CD4-positive, alpha-beta T cell (primary cell): Measurements from ENCODE around the gene DNAH2. TPM values are rescaled to one million over a fixed set of nuclear protein-coding genes. Genes with fewer than 3 reads are reported as not detected.

Source experiments
- ATAC-seq: fragments of 200-7000 bp; cut with Tn5 transposase; one replicate; pipeline ENCODE4 v1.10.0; 2022; ENCODE audit warnings: mild to moderate bottlenecking; ENCODE audit not compliant: poor library complexity
- CTCF ChIA-PET: fragments of 350-600 bp; sonication (Branson Sonifier 250); formaldehyde crosslinking; loops from one replicate; lab custom pipeline; 2021; ENCODE audit warnings: antibody characterized with exemption, inconsistent platforms; lab: Charles Lee
- POLR2A ChIA-PET: fragments of 350-600 bp; sonication (Branson Sonifier 250); formaldehyde crosslinking; loops from one replicate; lab custom pipeline; 2021; ENCODE audit warnings: antibody characterized with exemption, inconsistent platforms; lab: Charles Lee
- DNase-seq, 14 experiments: peaks; one replicate each; pipeline ENCODE4 v3.0.0-alpha.2; 2013 to 2020; ENCODE audit warnings: mixed read lengths in 2 of 14
- H3K27ac ChIP-seq, 2 donors: one replicate each; pipeline versions ENCODE4 v1.5.1 to v1.7.0; 2013; ENCODE audit warnings: low read length in 2 of 2, low read depth in 1 of 2, mild to moderate bottlenecking in 1 of 2
- H3K27me3 ChIP-seq, 2 experiments: 1 replicate in 1 of 2; 2 replicates in 1 of 2; pipeline versions ENCODE4 v1.6.1 to v1.7.0; 2013; ENCODE audit warnings: low read length in 2 of 2, control low read depth in 1 of 2, mild to moderate bottlenecking in 1 of 2, moderate library complexity in 1 of 2; ENCODE audit not compliant: insufficient read depth in 2 of 2, control insufficient read depth in 1 of 2
- H3K36me3 ChIP-seq: one replicate; pipeline ENCODE4 v1.6.1; 2013; ENCODE audit warnings: low read length, control low read depth; ENCODE audit not compliant: insufficient read depth
- H3K4me1 ChIP-seq: one replicate; pipeline ENCODE4 v1.6.1; 2013; ENCODE audit warnings: low read length, control low read depth; ENCODE audit not compliant: insufficient read depth
- H3K4me3 ChIP-seq: one replicate; pipeline ENCODE4 v1.5.1; 2013; ENCODE audit warnings: mild to moderate bottlenecking, low read length, moderate library complexity
- H3K9me3 ChIP-seq, 2 experiments: 1 replicate in 1 of 2; 2 replicates in 1 of 2; pipeline versions ENCODE4 v1.6.1 to v1.7.0; 2013; ENCODE audit warnings: low read length in 2 of 2, mild to moderate bottlenecking in 2 of 2, control low read depth in 1 of 2, moderate library complexity in 1 of 2; ENCODE audit not compliant: control insufficient read depth in 1 of 2, insufficient read depth in 1 of 2
- H3K27ac Mint-ChIP-seq: one replicate; pipeline ENCODE4 v1.8.0; 2020; ENCODE audit warnings: mixed read lengths
- H3K27me3 Mint-ChIP-seq: one replicate; pipeline ENCODE4 v1.8.0; 2021; ENCODE audit warnings: mixed read lengths
- H3K36me3 Mint-ChIP-seq: one replicate; pipeline ENCODE4 v1.8.0; 2021; ENCODE audit warnings: low read depth, mixed read lengths
- H3K4me1 Mint-ChIP-seq: one replicate; pipeline ENCODE4 v1.8.0; 2021; ENCODE audit warnings: low read depth, mixed read lengths
- H3K4me3 Mint-ChIP-seq: one replicate; pipeline ENCODE4 v1.8.0; 2020; ENCODE audit warnings: mild to moderate bottlenecking, mixed read lengths
- H3K9me3 Mint-ChIP-seq: one replicate; pipeline ENCODE4 v1.8.0; 2020; ENCODE audit warnings: mixed read lengths
- CTCF ChIP-seq: fragments of 200-600 bp; IDR thresholded peaks from one replicate; pipeline ENCODE4 v1.8.0; 2022; ENCODE audit warnings: antibody characterized with exemption, mild to moderate bottlenecking
- intact Hi-C, 2 experiments: fragments of 100-400 bp; cut with DNase I in 1 of 2; cut with micrococcal nuclease in 1 of 2; formaldehyde crosslinking; loops; one replicate each; pipeline versions ENCODE4 v1.15.1 to v1.9.0; 2023 to 2025; cut with DNase I, micrococcal nuclease
- total RNA-seq, 174 experiments: library from RNA in 2 of 174; stranded (reverse) in 2 of 174; gene quantifications; one replicate each; pipeline ENCODE4 v1.2.3 and lab custom pipeline; 2021 to 2026

DNAH2 gene
- total RNA-seq, 2 experiments from 2014 or later: not detected

- H3K9me3 ChIP-seq: no peaks in the 10 kb centered on the region
- POLR2A ChIA-PET: no interaction called here
- H3K27me3 ChIP-seq: peaks cover 2 to 4% of the 10 kb centered on the region in 2 experiments
- H3K36me3 Mint-ChIP-seq: no peaks in the 10 kb centered on the region
- no peaks in the 10 kb centered on the region for H3K4me1 Mint-ChIP-seq
- no peaks in the 10 kb centered on the region for H3K9me3 Mint-ChIP-seq
- no peak overlapping the region for H3K4me3 Mint-ChIP-seq
- no peaks in the 10 kb centered on the region for H3K4me1 ChIP-seq
- CTCF ChIA-PET: interaction anchor here (1.6 kb wide), 1 partner anchor 243 kb away, joined by 4 read pairs; no protein-coding TSS in a partner anchor
- no peak overlapping the region for H3K27ac ChIP-seq
- ATAC-seq (no peak), DNase-seq (no peak)
- TF ChIP-seq CTCF: no peak
- H3K4me3 ChIP-seq: no peak overlapping the region
- H3K36me3 ChIP-seq: no peaks in the 10 kb centered on the region
- peaks cover 13% of the 10 kb centered on the region for H3K27me3 Mint-ChIP-seq
- intact Hi-C loops: loop anchor here in 1 of 2 experiments (10.0 kb wide), 1 partner anchor 67 kb away; no protein-coding TSS in a partner anchor
- no peak overlapping the region for H3K27ac Mint-ChIP-seq
Measured at GRCh38 chr17:7747635-7748071, 30.1 kb downstream of the DNAH2 start.

GRCh38 chr17:7748076-7748775 is 30.7 kb downstream of the DNAH2 start:
- Histone ChIP-seq H3K27ac (no peak overlapping the region), H3K4me3 (no peak overlapping the region), H3K4me1 (no peaks in the 10 kb centered on the region), H3K27me3 (peaks cover 2 to 4% of the 10 kb centered on the region in 2 experiments), H3K36me3 (no peaks in the 10 kb centered on the region), H3K9me3 (no peaks in the 10 kb centered on the region)
- no peak for TF ChIP-seq CTCF
- H3K4me1 Mint-ChIP-seq: no peaks in the 10 kb centered on the region
- peaks cover 16% of the 10 kb centered on the region for H3K27me3 Mint-ChIP-seq
- DNase-seq (no peak), ATAC-seq (no peak)
- no peaks in the 10 kb centered on the region for H3K36me3 Mint-ChIP-seq
- POLR2A ChIA-PET: no interaction called here
- H3K27ac Mint-ChIP-seq: no peak overlapping the region
- H3K4me3 Mint-ChIP-seq: no peak overlapping the region
- intact Hi-C loops: loop anchor here in 1 of 2 experiments (10.0 kb wide), 1 partner anchor 67 kb away; no protein-coding TSS in a partner anchor
- CTCF ChIA-PET: interaction anchor here (1.6 kb wide), 1 partner anchor 242 kb away, joined by 4 read pairs; no protein-coding TSS in a partner anchor
- H3K9me3 Mint-ChIP-seq: no peaks in the 10 kb centered on the region

- H3K27me3 Mint-ChIP-seq: peaks cover 13% of the 10 kb centered on the region
- Histone ChIP-seq H3K27ac (no peak overlapping the region), H3K9me3 (no peaks in the 10 kb centered on the region), H3K4me3 (no peak overlapping the region), H3K27me3 (peaks cover 2 to 4% of the 10 kb centered on the region in 2 experiments), H3K4me1 (no peaks in the 10 kb centered on the region), H3K36me3 (no peaks in the 10 kb centered on the region)
- intact Hi-C loops: no loop called here
- no peaks in the 10 kb centered on the region for H3K4me1 Mint-ChIP-seq
- CTCF ChIA-PET: no interaction called here
- no peak overlapping the region for H3K4me3 Mint-ChIP-seq
- no peaks in the 10 kb centered on the region for H3K36me3 Mint-ChIP-seq
- DNase-seq: no peak
- ATAC-seq: no peak
- POLR2A ChIA-PET: no interaction called here
- no peaks in the 10 kb centered on the region for H3K9me3 Mint-ChIP-seq
- H3K27ac Mint-ChIP-seq: no peak overlapping the region
- no peak for TF ChIP-seq CTCF
Measured at GRCh38 chr17:7750321-7750821, 32.8 kb downstream of the DNAH2 start.
